Astrocyte (in vitro differentiated cells and primary cell): Measurements from ENCODE around the gene ZNF525. TPM values are rescaled to one million over a fixed set of nuclear protein-coding genes. Genes with fewer than 3 reads are reported as not detected.
"Not testable (repeated sequence)": the region's sequence is repeated elsewhere in the genome, so short reads cannot be mapped to it uniquely, and the experiment has no call there.

Experiments
- DNase-seq: peaks from one replicate; pipeline ENCODE4 v3.0.0-alpha.2; 2010; ENCODE audit warnings: low read depth
- FAIRE-seq: peaks from 2 replicates; lab custom pipeline; 2011; peaks lifted over from hg19 to GRCh38; lab: Jason Lieb, UNC
- H2AFZ ChIP-seq: 2 replicates; pipeline ENCODE4 v1.6.0; 2012; ENCODE audit warnings: low read depth, low read length, inconsistent platforms
- H3K27ac ChIP-seq: 2 replicates; pipeline ENCODE4 v1.5.1; 2011; ENCODE audit warnings: low read depth, low read length, inconsistent platforms
- H3K27me3 ChIP-seq: 2 replicates; pipeline ENCODE4 v1.6.0; 2011; ENCODE audit warnings: low read length, inconsistent platforms; ENCODE audit not compliant: insufficient read depth
- H3K36me3 ChIP-seq: 2 replicates; pipeline ENCODE4 v1.5.1; 2011; ENCODE audit warnings: low read length, inconsistent platforms; ENCODE audit not compliant: insufficient read depth
- H3K4me1 ChIP-seq: 2 replicates; pipeline ENCODE4 v1.5.1; 2011; ENCODE audit warnings: low read length, inconsistent platforms; ENCODE audit not compliant: insufficient read depth
- H3K4me2 ChIP-seq: 2 replicates; pipeline ENCODE4 v1.6.0; 2012; ENCODE audit warnings: low read length, inconsistent platforms
- H3K4me3 ChIP-seq: 2 replicates; pipeline ENCODE4 v1.5.1; 2011; ENCODE audit warnings: low read depth, mild to moderate bottlenecking, low read length, inconsistent platforms; ENCODE audit not compliant: insufficient read depth
- H3K79me2 ChIP-seq: 2 replicates; pipeline ENCODE4 v1.6.0; 2012; ENCODE audit warnings: mild to moderate bottlenecking, low read length, inconsistent platforms; ENCODE audit not compliant: insufficient read depth
- H3K9ac ChIP-seq: 2 replicates; pipeline ENCODE4 v1.6.0; 2012; ENCODE audit warnings: mild to moderate bottlenecking, low read length, inconsistent platforms
- H3K9me3 ChIP-seq: 2 replicates; pipeline ENCODE4 v1.5.1; 2012; ENCODE audit warnings: low read depth, mild to moderate bottlenecking, low read length, inconsistent platforms; ENCODE audit not compliant: insufficient read depth
- H4K20me1 ChIP-seq: 2 replicates; pipeline ENCODE4 v1.6.0; 2012; ENCODE audit warnings: low read length, inconsistent platforms; ENCODE audit not compliant: insufficient read depth
- H3K27ac Mint-ChIP-seq: one replicate; pipeline ENCODE4 v1.8.0; 2021; ENCODE audit warnings: mild to moderate bottlenecking, mixed read lengths; ENCODE audit not compliant: unreplicated experiment
- H3K27me3 Mint-ChIP-seq: one replicate; pipeline ENCODE4 v1.8.0; 2021; ENCODE audit warnings: low read depth, mixed read lengths; ENCODE audit not compliant: unreplicated experiment
- H3K36me3 Mint-ChIP-seq: one replicate; pipeline ENCODE4 v1.8.0; 2021; ENCODE audit warnings: low read depth, mixed read lengths; ENCODE audit not compliant: unreplicated experiment
- H3K4me1 Mint-ChIP-seq: one replicate; pipeline ENCODE4 v1.8.0; 2021; ENCODE audit warnings: low read depth, mixed read lengths; ENCODE audit not compliant: unreplicated experiment
- H3K4me3 Mint-ChIP-seq: one replicate; pipeline ENCODE4 v1.8.0; 2021; ENCODE audit warnings: mild to moderate bottlenecking, moderate library complexity, mixed read lengths; ENCODE audit not compliant: unreplicated experiment
- H3K9me3 Mint-ChIP-seq: one replicate; pipeline ENCODE4 v1.8.0; 2021; ENCODE audit warnings: mild to moderate bottlenecking, mixed read lengths; ENCODE audit not compliant: unreplicated experiment
- CTCF ChIP-seq: IDR thresholded peaks from 2 replicates; pipeline ENCODE4 v1.5.1; 2011; ENCODE audit warnings: low read depth, mild to moderate bottlenecking, inconsistent platforms, low read length, moderate library complexity; ENCODE audit not compliant: insufficient read depth
- EZH2 ChIP-seq: IDR thresholded peaks from 2 replicates; pipeline ENCODE4 v1.6.1; 2012; ENCODE audit warnings: mild to moderate bottlenecking, low read length, inconsistent platforms; ENCODE audit not compliant: insufficient read depth
- total RNA-seq: library from RNA; stranded (reverse); gene quantifications from 2 replicates; pipeline ENCODE4 v1.2.1, GENCODE V29; 2021

The ZNF525 gene
- total RNA-seq, 1 donor from 2014 or later, result 7.1 TPM

- Mint-ChIP-seq H3K36me3 (peaks cover 47% of the 10 kb centered on the region), H3K4me1 (no peaks in the 10 kb centered on the region), H3K27me3 (no peaks in the 10 kb centered on the region), H3K9me3 (peaks cover 77% of the 10 kb centered on the region), H3K4me3 (no peak overlapping the region), H3K27ac (no peak overlapping the region)
- no peak overlapping the region for H3K4me2 ChIP-seq
- H3K36me3 ChIP-seq, result peaks cover 16% of the 10 kb centered on the region
- no peaks in the 10 kb centered on the region for H3K4me1 ChIP-seq
- H2AFZ ChIP-seq, result no peak overlapping the region
- no peak for DNase-seq
- H4K20me1 ChIP-seq, result no peaks in the 10 kb centered on the region
- FAIRE-seq, result no peak
- no peak overlapping the region for H3K27ac ChIP-seq
- H3K4me3 ChIP-seq, result no peak overlapping the region
- no peak for TF ChIP-seq EZH2
- TF ChIP-seq CTCF, result no peak
- peaks cover 36% of the 10 kb centered on the region for H3K9me3 ChIP-seq
- H3K9ac ChIP-seq, result no peak overlapping the region
- H3K27me3 ChIP-seq, result no peaks in the 10 kb centered on the region
- H3K79me2 ChIP-seq, result no peaks in the 10 kb centered on the region
These were observed 9.8 kb upstream of the ZNF525 start for GRCh38 chr19:53355739-53356138.

- no peaks in the 10 kb centered on the region for H3K4me1 Mint-ChIP-seq
- H3K9me3 Mint-ChIP-seq, result peaks cover 55% of the 10 kb centered on the region
- H3K27ac ChIP-seq, result no peak overlapping the region
- H3K79me2 ChIP-seq, result no peaks in the 10 kb centered on the region
- H4K20me1 ChIP-seq, result no peaks in the 10 kb centered on the region
- no peaks in the 10 kb centered on the region for H3K4me1 ChIP-seq
- no peaks in the 10 kb centered on the region for H3K27me3 ChIP-seq
- FAIRE-seq, result no peak
- H3K36me3 ChIP-seq, result no peaks in the 10 kb centered on the region
- H3K27me3 Mint-ChIP-seq, result no peaks in the 10 kb centered on the region
- TF ChIP-seq EZH2 (no peak), CTCF (no peak)
- H3K36me3 Mint-ChIP-seq, result peaks cover 24% of the 10 kb centered on the region
- H3K9ac ChIP-seq, result no peak overlapping the region
- H3K4me3 ChIP-seq, result no peak overlapping the region
- H3K27ac Mint-ChIP-seq, result no peak overlapping the region
- no peak overlapping the region for H2AFZ ChIP-seq
- no peak for DNase-seq
- H3K4me3 Mint-ChIP-seq, result no peak overlapping the region
- H3K4me2 ChIP-seq, result no peak overlapping the region
- H3K9me3 ChIP-seq, result peaks cover 14% of the 10 kb centered on the region
These were observed 7.5 kb upstream of the ZNF525 start for GRCh38 chr19:53357821-53358581.

GRCh38 chr19:53360056-53360455 lies 5.4 kb upstream of the ZNF525 start:
- H3K4me3 ChIP-seq, H3K27ac ChIP-seq, H3K4me1 ChIP-seq, DNase-seq, H4K20me1 ChIP-seq, FAIRE-seq, H3K27me3 Mint-ChIP-seq, H3K36me3 ChIP-seq, H3K27ac Mint-ChIP-seq, H3K9me3 ChIP-seq, H3K79me2 ChIP-seq, H3K4me3 Mint-ChIP-seq, H2AFZ ChIP-seq, H3K4me1 Mint-ChIP-seq, H3K27me3 ChIP-seq, H3K9ac ChIP-seq, H3K4me2 ChIP-seq: not testable (repeated sequence)
- H3K36me3 Mint-ChIP-seq, result peaks cover 12% of the 10 kb centered on the region
- peaks cover 38% of the 10 kb centered on the region for H3K9me3 Mint-ChIP-seq
